A673 (cell line): ENCODE results near the gene SAP30BP. TPM values are rescaled to one million over a fixed set of nuclear protein-coding genes. Genes with fewer than 3 reads are reported as not detected.

Experiments
- BruUV-seq: library from RNA; stranded (reverse); fragments of 400-500 nt; replicated peaks from 2 replicates; lab custom pipeline; 2021; lab: Mats Ljungman, UMichigan
- CTCF ChIA-PET: fragments of 300-600 bp; sonication (Branson Sonifier 250); formaldehyde crosslinking; loops from one replicate; lab custom pipeline; 2022; ENCODE audit warnings: antibody characterized with exemption; lab: Charles Lee
- POLR2A ChIA-PET: fragments of 300-600 bp; sonication (Branson Sonifier 250); formaldehyde crosslinking; loops from one replicate; lab custom pipeline; 2022; ENCODE audit warnings: antibody characterized with exemption; ENCODE audit not compliant: low non-redundant PET; lab: Charles Lee
- DNase-seq: peaks from one replicate; pipeline ENCODE4 v3.0.0-alpha.2; 2015; ENCODE audit warnings: low spot score
- H3K27ac ChIP-seq: fragments of 200-600 bp; sonication (generic); 2 replicates; pipeline ENCODE4 v1.5.1; 2016; ENCODE audit warnings: mixed run types, low read depth, mild to moderate bottlenecking, mixed read lengths, antibody characterized with exemption, low read length; ENCODE audit not compliant: poor library complexity, severe bottlenecking
- H3K27me3 ChIP-seq: fragments of 200-600 bp; sonication (generic); replicated peaks from 2 replicates; pipeline ENCODE4 v1.6.1; 2017; ENCODE audit warnings: mixed run types, low read depth, mild to moderate bottlenecking, mixed read lengths, antibody characterized with exemption, low read length; ENCODE audit not compliant: insufficient read depth, poor library complexity
- H3K36me3 ChIP-seq: fragments of 200-600 bp; sonication (generic); 2 replicates; pipeline ENCODE4 v1.6.1; 2016; ENCODE audit warnings: mixed run types, mild to moderate bottlenecking, mixed read lengths, antibody characterized with exemption, low read length; ENCODE audit not compliant: insufficient read depth, poor library complexity, severe bottlenecking
- H3K4me1 ChIP-seq: fragments of 200-600 bp; sonication (generic); 2 replicates; pipeline ENCODE4 v1.6.1; 2017; ENCODE audit warnings: mixed run types, mild to moderate bottlenecking, mixed read lengths, antibody characterized with exemption, low read length; ENCODE audit not compliant: insufficient read depth, poor library complexity, severe bottlenecking
- H3K4me3 ChIP-seq: fragments of 200-600 bp; sonication (generic); 2 replicates; pipeline ENCODE4 v1.5.1; 2016; ENCODE audit warnings: low read depth, mixed run types, mild to moderate bottlenecking, mixed read lengths, low read length; ENCODE audit not compliant: poor library complexity, severe bottlenecking
- H3K9me3 ChIP-seq: fragments of 200-600 bp; sonication (generic); 2 replicates; pipeline ENCODE4 v1.6.1; 2016; ENCODE audit warnings: mixed run types, low read depth, mild to moderate bottlenecking, mixed read lengths, antibody characterized with exemption, low read length; ENCODE audit not compliant: poor library complexity, severe bottlenecking
- EZH2 ChIP-seq: fragments of 200-600 bp; sonication (generic); IDR thresholded peaks from 2 replicates; pipeline ENCODE4 v1.6.1; 2017; ENCODE audit warnings: borderline replicate concordance, low read depth, mild to moderate bottlenecking, mixed read lengths, antibody characterized with exemption, low read length; ENCODE audit not compliant: poor library complexity, severe bottlenecking
- intact Hi-C: fragments of 100-400 bp; cut with micrococcal nuclease; formaldehyde crosslinking; loops from one replicate; pipeline ENCODE4 v1.10.0; 2022; ENCODE audit not compliant: unreplicated experiment
- total RNA-seq: library from RNA; stranded (reverse); gene quantifications from 2 replicates; pipeline ENCODE4 v1.2.3, GENCODE V29; 2021
- TF ChIP-seq, protein P1 (sequence below): fragments of 300-800, 200-600 bp; sonication (generic); conservative IDR thresholded peaks from 2 replicates; pipeline ENCODE4 v1.5.1; 2017; ENCODE audit warnings: low read depth, mild to moderate bottlenecking, antibody characterized with exemption, low read length, moderate library complexity, mixed read lengths

The SAP30BP gene
- total RNA-seq, 1 experiment from 2014 or later, result 98.1 TPM

DNA sequence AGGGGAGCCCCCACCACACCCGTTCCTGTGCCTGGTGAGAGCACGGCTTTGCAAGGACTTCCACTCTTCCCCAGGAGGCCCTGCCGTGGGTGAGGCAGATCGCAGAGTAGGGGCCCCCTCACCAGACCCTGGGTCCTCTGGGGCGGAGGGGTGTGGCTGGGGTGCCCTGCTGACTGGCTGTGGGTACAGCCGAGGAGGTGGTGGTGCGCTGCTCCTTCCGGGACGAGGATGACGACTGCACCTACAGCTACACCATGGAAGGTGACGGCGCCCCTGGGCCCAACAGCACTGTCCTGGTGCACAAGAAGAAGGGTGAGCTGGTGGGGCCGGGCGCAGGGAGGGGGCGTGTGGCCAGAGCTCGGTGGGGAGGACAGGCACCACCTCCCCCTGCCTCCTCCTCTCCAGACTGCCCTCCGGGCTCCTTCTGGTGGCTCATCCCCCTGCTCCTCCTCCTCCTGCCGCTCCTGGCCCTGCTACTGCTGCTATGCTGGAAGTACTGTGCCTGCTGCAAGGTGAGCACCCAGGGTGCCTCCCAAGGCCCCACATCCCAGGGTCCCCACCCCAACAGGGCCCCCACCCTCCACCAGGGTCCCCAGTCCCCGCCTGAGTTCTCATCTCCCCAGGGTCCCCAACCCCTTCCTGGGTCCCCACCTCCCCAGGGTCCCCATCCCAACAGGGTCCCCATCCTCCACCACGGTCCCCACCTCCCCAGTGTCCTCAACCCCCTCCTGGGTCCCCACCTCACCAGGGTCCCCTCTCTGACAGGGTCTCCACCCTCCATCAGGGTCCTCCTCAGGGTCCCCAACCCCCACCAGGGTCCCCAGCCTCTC is 70.2 kb downstream of the SAP30BP start:
- no peaks in the 10 kb centered on the region for H3K27me3 ChIP-seq
- no peaks in the 10 kb centered on the region for H3K4me1 ChIP-seq
- H3K36me3 ChIP-seq, result no peaks in the 10 kb centered on the region
- ChIA-PET CTCF (interaction anchor here (0.7 to 1.5 kb wide), 3 partner anchors 11 to 136 kb away, joined by 6 to 10 read pairs (median 7); no protein-coding TSS in a partner anchor), POLR2A (no interaction called here)
- TF ChIP-seq, protein P1, sequence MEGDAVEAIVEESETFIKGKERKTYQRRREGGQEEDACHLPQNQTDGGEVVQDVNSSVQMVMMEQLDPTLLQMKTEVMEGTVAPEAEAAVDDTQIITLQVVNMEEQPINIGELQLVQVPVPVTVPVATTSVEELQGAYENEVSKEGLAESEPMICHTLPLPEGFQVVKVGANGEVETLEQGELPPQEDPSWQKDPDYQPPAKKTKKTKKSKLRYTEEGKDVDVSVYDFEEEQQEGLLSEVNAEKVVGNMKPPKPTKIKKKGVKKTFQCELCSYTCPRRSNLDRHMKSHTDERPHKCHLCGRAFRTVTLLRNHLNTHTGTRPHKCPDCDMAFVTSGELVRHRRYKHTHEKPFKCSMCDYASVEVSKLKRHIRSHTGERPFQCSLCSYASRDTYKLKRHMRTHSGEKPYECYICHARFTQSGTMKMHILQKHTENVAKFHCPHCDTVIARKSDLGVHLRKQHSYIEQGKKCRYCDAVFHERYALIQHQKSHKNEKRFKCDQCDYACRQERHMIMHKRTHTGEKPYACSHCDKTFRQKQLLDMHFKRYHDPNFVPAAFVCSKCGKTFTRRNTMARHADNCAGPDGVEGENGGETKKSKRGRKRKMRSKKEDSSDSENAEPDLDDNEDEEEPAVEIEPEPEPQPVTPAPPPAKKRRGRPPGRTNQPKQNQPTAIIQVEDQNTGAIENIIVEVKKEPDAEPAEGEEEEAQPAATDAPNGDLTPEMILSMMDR, result no peak
- TF ChIP-seq EZH2, result no peak
- H3K27ac ChIP-seq, result no peak overlapping the region
- intact Hi-C loops, result no loop called here
- no peak for DNase-seq
- BruUV-seq, result no TSS peak
- H3K9me3 ChIP-seq, result no peaks in the 10 kb centered on the region
- no peak overlapping the region for H3K4me3 ChIP-seq

DNA sequence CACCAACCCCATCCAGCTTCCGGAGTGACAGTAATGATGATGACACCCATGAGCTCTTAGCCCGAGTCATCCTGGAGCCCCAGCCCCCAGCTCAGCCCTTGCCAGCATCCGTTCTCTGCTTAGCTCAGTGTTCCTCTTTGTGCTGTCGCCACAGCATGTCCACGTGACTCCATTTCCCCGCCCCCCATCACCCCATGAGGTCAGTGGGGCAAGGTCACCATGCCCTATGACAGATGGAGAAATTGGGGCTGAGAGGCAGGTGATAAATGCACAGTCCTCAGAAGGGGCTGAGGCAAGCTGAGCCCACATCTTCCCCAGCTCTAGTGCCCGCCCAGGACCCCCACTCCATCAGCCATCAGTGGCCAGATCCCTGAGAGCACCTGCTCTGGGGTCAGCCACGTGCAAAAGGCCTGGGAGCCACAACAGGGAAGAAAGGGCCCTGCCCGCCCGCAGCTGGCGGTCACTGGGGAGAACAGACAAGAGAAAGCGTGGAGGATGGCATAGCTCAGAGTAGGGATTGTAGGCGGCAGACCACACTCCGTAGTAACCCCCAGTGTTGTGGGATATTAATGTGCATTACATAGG is 71.2 kb downstream of the SAP30BP start:
- intact Hi-C loops, result no loop called here
- CTCF ChIA-PET, result interaction anchor here (0.7 to 1.5 kb wide), 3 partner anchors 10 to 137 kb away, joined by 6 to 10 read pairs (median 7); no protein-coding TSS in a partner anchor
- no peaks in the 10 kb centered on the region for H3K4me1 ChIP-seq
- H3K4me3 ChIP-seq, result no peak overlapping the region
- POLR2A ChIA-PET, result interaction anchor here (0.6 kb wide), 2 partner anchors 110 to 136 kb away, joined by 5 to 6 read pairs; no protein-coding TSS in a partner anchor
- no peak for DNase-seq
- H3K27ac ChIP-seq, result no peak overlapping the region
- H3K27me3 ChIP-seq, result no peaks in the 10 kb centered on the region
- no peaks in the 10 kb centered on the region for H3K9me3 ChIP-seq
- TF ChIP-seq, protein P1, result no peak
- no peak for TF ChIP-seq EZH2
- no TSS peak for BruUV-seq
- H3K36me3 ChIP-seq, result no peaks in the 10 kb centered on the region

- no peak overlapping the region for H3K4me3 ChIP-seq
- CTCF ChIA-PET, result interaction anchor here (1.5 kb wide), 1 partner anchor 138 kb away, joined by 7 read pairs; no protein-coding TSS in a partner anchor
- no peaks in the 10 kb centered on the region for H3K27me3 ChIP-seq
- H3K27ac ChIP-seq, result no peak overlapping the region
- no peaks in the 10 kb centered on the region for H3K9me3 ChIP-seq
- no TSS peak for BruUV-seq
- no peaks in the 10 kb centered on the region for H3K4me1 ChIP-seq
- TF ChIP-seq, protein P1, result no peak
- no peak for TF ChIP-seq EZH2
- intact Hi-C loops, result no loop called here
- no peaks in the 10 kb centered on the region for H3K36me3 ChIP-seq
- POLR2A ChIA-PET, result no interaction called here
- no peak for DNase-seq
Observed at GRCh38 chr17:75739174-75739573, 72.0 kb downstream of the SAP30BP start.
